ENCODE measurements around the gene NIPAL1. TPM values are rescaled to one million over a fixed set of nuclear protein-coding genes. Genes with fewer than 3 reads are reported as not detected.

Gene NIPAL1
- total RNA-seq, 4 donors from 2014 or later, result 30.2 to 37.5 (median 33.9) TPM

DNA sequence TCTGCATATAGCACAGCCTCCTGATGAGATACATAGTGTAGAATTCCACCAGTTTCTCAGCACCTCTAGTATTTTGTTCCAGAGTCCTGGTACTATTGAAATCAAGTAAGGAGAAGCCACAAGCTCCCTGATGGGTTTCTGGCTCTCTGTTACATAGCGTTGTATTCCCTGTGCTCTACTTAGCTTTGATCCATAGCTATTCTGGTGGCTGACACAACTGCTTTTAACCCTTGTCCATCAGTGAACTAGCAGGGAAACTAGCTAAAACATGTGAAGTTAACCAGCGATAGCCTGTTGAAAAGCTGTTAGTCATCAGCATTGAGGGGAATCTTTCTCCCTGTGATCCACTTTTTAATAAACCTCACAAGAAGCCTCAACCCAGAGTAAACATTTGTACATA, 26.9 kb downstream of the NIPAL1 start:
- DNase-seq, result no peak
- peaks cover 0 to 2% (median 0%) of the 10 kb centered on the region in 3 donors for H3K36me3 ChIP-seq
- intact Hi-C loops (cut with DNase I), result no loop called here
- H3K4me1 ChIP-seq, result peaks cover 0 to 14% (median 4%) of the 10 kb centered on the region in 3 donors
- H3K27me3 ChIP-seq, result peaks cover 0 to 22% (median 0%) of the 10 kb centered on the region in 4 donors
- TF ChIP-seq POLR2A (IDR thresholded peaks at IDR 0.05), result no peak
- no peak overlapping the region for H3K4me3 ChIP-seq
- H3K27ac ChIP-seq, result no peak overlapping the region
- no peaks in the 10 kb centered on the region for H3K9me3 ChIP-seq
- WGBS, 2 donors, result 60 to 63% methylated on average over 2 of the region's 2 CpGs

- DNase-seq, result no peak
- intact Hi-C loops (cut with DNase I), result no loop called here
- WGBS, 2 donors, result 83 to 87% methylated on average over 2 of the region's 2 CpGs
- H3K4me3 ChIP-seq, result no peak overlapping the region
- no peak overlapping the region for H3K27ac ChIP-seq
- H3K4me1 ChIP-seq, result peaks cover 0 to 14% (median 4%) of the 10 kb centered on the region in 3 donors
- H3K9me3 ChIP-seq, result no peaks in the 10 kb centered on the region
- H3K27me3 ChIP-seq, result peaks cover 0 to 22% (median 0%) of the 10 kb centered on the region in 4 donors
- no peaks in the 10 kb centered on the region for H3K36me3 ChIP-seq
- no peak for TF ChIP-seq POLR2A (IDR thresholded peaks at IDR 0.05)
- TF ChIP-seq CTCF (IDR thresholded peaks at IDR 0.05), result no peak
Observed at GRCh38 chr4:48044298-48044697, 27.7 kb downstream of the NIPAL1 start.

DNA sequence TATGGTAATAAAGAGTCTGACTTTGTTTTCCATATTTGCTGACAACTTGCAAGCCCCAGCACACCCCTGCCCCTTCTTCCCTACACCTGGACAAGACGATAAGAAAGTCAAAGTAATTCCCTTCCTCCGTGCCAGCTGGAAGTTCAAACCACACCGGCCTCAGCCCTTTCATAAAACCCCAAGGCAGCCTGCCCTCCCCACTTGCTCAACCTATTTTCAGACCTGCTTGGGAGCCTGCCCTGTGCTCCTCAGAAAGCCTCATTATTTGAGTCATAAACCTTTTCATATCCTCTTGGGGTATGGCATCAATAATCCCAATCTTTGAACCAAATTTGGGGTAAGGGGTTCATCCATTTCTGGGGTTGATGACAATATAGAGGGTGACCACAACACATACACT, 29.5 kb downstream of the NIPAL1 start:
- 42 to 43% methylated on average over 3 of the region's 3 CpGs for WGBS, 2 donors

DNA sequence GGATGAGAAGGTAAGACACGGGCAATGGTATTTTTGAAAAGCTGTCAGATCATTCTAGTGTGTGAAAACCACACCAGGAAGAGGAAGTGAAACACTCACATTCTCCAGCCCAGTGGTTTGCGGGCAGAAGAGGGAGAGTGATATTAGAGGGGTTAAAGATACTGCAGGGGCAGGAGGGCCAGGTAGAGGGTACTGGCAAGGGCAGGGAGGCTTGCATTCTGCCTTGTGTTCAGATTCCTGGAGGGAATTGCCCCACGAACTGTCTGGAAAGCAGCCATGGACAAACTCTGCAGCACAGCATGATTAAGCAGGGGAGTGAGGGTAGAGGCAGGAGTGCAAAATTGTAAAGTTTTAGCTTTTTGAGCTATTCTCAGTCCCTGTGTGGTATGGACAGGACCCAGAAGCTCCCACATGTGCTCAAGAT, 30.9 kb downstream of the NIPAL1 start:
- DNase-seq, result no peak
- intact Hi-C loops (cut with DNase I), result no loop called here
- Histone ChIP-seq H3K4me1 (peaks cover 0 to 14% (median 4%) of the 10 kb centered on the region in 3 donors), H3K27me3 (peaks cover 0 to 25% (median 0%) of the 10 kb centered on the region in 4 donors), H3K4me3 (no peak overlapping the region), H3K27ac (no peak overlapping the region), H3K36me3 (no peaks in the 10 kb centered on the region), H3K9me3 (no peaks in the 10 kb centered on the region)
- 34 to 35% methylated on average over 3 of the region's 3 CpGs for WGBS, 2 donors
- no peak for TF ChIP-seq CTCF (IDR thresholded peaks at IDR 0.05)

More for the DNA sequence above, 29.5 kb downstream of the NIPAL1 start:
- intact Hi-C loops (cut with DNase I), result no loop called here
- H3K27ac ChIP-seq, result no peak overlapping the region
- no peak for DNase-seq
- H3K27me3 ChIP-seq, result peaks cover 0 to 25% (median 0%) of the 10 kb centered on the region in 4 donors
- peaks cover 0 to 14% (median 4%) of the 10 kb centered on the region in 3 donors for H3K4me1 ChIP-seq
- TF ChIP-seq POLR2A (IDR thresholded peaks at IDR 0.05), result no peak
- TF ChIP-seq CTCF (IDR thresholded peaks at IDR 0.05), result no peak
- no peaks in the 10 kb centered on the region for H3K9me3 ChIP-seq
- no peaks in the 10 kb centered on the region for H3K36me3 ChIP-seq
- H3K4me3 ChIP-seq, result no peak overlapping the region

DNA sequence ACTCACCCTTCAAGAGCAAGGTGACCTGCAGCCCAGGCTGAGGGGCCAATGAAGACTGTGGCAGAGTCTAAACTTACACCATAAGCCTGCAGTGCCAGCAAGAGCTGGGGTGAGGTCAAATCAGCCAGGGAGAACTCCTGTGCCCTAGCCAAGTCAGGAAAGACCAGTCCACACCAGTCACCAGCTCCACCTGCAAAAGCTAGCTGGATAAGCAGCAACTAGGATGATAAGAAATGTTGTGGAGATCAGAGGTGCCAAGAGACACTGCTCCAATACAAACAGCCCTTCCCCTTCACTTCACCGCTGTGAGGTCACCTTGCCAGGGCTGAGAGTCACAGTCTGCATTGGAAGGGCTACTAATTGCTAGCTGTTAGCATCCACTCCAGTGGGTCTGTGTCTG, 31.3 kb downstream of the NIPAL1 start:
- H3K27me3 ChIP-seq, result peaks cover 0 to 25% (median 0%) of the 10 kb centered on the region in 4 donors
- intact Hi-C loops (cut with DNase I), result no loop called here
- no peaks in the 10 kb centered on the region for H3K9me3 ChIP-seq
- peaks cover 0 to 14% (median 4%) of the 10 kb centered on the region in 3 donors for H3K4me1 ChIP-seq
- no peak overlapping the region for H3K27ac ChIP-seq
- no peak for TF ChIP-seq POLR2A (IDR thresholded peaks at IDR 0.05)
- TF ChIP-seq CTCF (IDR thresholded peaks at IDR 0.05), result no peak
- no peak overlapping the region for H3K4me3 ChIP-seq
- 56 to 76% methylated on average over 1 of the region's 1 CpG for WGBS, 2 donors
- no peaks in the 10 kb centered on the region for H3K36me3 ChIP-seq
- no peak for DNase-seq

DNA sequence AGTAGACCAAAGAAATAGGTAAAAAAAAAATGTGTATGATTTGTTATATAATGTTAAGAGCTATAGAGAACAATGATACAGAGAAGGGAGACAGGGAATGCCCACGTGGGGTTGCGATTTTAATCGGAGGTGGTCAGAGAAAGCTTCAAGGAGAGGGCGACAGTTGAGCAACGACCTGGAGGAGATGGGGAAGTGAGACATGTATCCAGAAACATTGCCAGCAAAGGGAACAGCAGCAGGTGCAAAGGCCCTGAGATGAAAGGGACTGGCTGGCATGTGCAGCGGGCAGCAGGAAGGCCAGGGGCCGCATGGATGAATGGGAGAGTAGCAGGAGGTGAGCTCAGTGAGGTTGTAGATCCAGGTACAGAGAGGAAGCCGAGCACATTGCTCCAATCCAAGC, 32.9 kb downstream of the NIPAL1 start:
- H3K4me1 ChIP-seq, result peaks cover 0 to 14% (median 4%) of the 10 kb centered on the region in 3 donors
- H3K27me3 ChIP-seq, result peaks cover 0 to 25% (median 0%) of the 10 kb centered on the region in 4 donors
- H3K27ac ChIP-seq, result no peak overlapping the region
- intact Hi-C loops (cut with DNase I), result no loop called here
- TF ChIP-seq POLR2A (IDR thresholded peaks at IDR 0.05) (no peak), CTCF (IDR thresholded peaks at IDR 0.05) (no peak)
- no peaks in the 10 kb centered on the region for H3K9me3 ChIP-seq
- WGBS, 2 donors, result 78 to 86% methylated on average over 8 of the region's 8 CpGs
- H3K36me3 ChIP-seq, result no peaks in the 10 kb centered on the region
- no peak for DNase-seq
- H3K4me3 ChIP-seq, result no peak overlapping the region

Measured in esophagus squamous epithelium (tissue), 5 donors.